ENCODE measurements around the gene NAV3. TPM values are rescaled to one million over a fixed set of nuclear protein-coding genes. Genes with fewer than 3 reads are reported as not detected.

Gene NAV3
- total and polyA plus RNA-seq, 2 experiments from 2014 or later: 4.0 to 12.0 TPM

GRCh38 chr12:77816196-77816595, 14.5 kb upstream of the NAV3 start:
- Histone ChIP-seq H3K9me2 (ENCODE audit: insufficient read depth) (no peaks in the 10 kb centered on the region), H2AFZ (no peak overlapping the region), H3K79me2 (replicated peaks; ENCODE audit: insufficient read depth) (no peaks in the 10 kb centered on the region), H4K20me1 (replicated peaks; ENCODE audit: insufficient read depth) (no peaks in the 10 kb centered on the region), H3K4me1 (ENCODE audit: insufficient read depth) (no peaks in the 10 kb centered on the region), H3F3A (replicated peaks; ENCODE audit: low read depth) (no peaks in the 10 kb centered on the region), H3K4me3 (no peak overlapping the region), H3K4me2 (no peak overlapping the region), H3K36me3 (ENCODE audit: insufficient read depth) (no peaks in the 10 kb centered on the region), H3K27me3 (ENCODE audit: insufficient read depth) (no peaks in the 10 kb centered on the region), H3K27ac (ENCODE audit: low read depth) (no peak overlapping the region)
- DNase-seq (ENCODE audit: low spot score): no peak
- Mint-ChIP-seq H3K27me3 (ENCODE audit: insufficient read depth, low read depth, poor library complexity) (peaks cover 2% of the 10 kb centered on the region), H3K9me3 (no peaks in the 10 kb centered on the region), H3K4me1 (peaks cover 3% of the 10 kb centered on the region; the same call in 2 of the 3 replicates), H3K4me3 (no peak overlapping the region), H3K27ac (no peak overlapping the region), H3K36me3 (ENCODE audit: low read depth) (no peaks in the 10 kb centered on the region)
- no peak for ATAC-seq
- no peak for TF ChIP-seq NANOG (IDR thresholded peaks at IDR 0.05; ENCODE audit: borderline replicate concordance)
- TF ChIP-seq POLR2AphosphoS5 (IDR thresholded peaks at IDR 0.05; ENCODE audit: low read depth): no peak
- TF ChIP-seq, protein P1, sequence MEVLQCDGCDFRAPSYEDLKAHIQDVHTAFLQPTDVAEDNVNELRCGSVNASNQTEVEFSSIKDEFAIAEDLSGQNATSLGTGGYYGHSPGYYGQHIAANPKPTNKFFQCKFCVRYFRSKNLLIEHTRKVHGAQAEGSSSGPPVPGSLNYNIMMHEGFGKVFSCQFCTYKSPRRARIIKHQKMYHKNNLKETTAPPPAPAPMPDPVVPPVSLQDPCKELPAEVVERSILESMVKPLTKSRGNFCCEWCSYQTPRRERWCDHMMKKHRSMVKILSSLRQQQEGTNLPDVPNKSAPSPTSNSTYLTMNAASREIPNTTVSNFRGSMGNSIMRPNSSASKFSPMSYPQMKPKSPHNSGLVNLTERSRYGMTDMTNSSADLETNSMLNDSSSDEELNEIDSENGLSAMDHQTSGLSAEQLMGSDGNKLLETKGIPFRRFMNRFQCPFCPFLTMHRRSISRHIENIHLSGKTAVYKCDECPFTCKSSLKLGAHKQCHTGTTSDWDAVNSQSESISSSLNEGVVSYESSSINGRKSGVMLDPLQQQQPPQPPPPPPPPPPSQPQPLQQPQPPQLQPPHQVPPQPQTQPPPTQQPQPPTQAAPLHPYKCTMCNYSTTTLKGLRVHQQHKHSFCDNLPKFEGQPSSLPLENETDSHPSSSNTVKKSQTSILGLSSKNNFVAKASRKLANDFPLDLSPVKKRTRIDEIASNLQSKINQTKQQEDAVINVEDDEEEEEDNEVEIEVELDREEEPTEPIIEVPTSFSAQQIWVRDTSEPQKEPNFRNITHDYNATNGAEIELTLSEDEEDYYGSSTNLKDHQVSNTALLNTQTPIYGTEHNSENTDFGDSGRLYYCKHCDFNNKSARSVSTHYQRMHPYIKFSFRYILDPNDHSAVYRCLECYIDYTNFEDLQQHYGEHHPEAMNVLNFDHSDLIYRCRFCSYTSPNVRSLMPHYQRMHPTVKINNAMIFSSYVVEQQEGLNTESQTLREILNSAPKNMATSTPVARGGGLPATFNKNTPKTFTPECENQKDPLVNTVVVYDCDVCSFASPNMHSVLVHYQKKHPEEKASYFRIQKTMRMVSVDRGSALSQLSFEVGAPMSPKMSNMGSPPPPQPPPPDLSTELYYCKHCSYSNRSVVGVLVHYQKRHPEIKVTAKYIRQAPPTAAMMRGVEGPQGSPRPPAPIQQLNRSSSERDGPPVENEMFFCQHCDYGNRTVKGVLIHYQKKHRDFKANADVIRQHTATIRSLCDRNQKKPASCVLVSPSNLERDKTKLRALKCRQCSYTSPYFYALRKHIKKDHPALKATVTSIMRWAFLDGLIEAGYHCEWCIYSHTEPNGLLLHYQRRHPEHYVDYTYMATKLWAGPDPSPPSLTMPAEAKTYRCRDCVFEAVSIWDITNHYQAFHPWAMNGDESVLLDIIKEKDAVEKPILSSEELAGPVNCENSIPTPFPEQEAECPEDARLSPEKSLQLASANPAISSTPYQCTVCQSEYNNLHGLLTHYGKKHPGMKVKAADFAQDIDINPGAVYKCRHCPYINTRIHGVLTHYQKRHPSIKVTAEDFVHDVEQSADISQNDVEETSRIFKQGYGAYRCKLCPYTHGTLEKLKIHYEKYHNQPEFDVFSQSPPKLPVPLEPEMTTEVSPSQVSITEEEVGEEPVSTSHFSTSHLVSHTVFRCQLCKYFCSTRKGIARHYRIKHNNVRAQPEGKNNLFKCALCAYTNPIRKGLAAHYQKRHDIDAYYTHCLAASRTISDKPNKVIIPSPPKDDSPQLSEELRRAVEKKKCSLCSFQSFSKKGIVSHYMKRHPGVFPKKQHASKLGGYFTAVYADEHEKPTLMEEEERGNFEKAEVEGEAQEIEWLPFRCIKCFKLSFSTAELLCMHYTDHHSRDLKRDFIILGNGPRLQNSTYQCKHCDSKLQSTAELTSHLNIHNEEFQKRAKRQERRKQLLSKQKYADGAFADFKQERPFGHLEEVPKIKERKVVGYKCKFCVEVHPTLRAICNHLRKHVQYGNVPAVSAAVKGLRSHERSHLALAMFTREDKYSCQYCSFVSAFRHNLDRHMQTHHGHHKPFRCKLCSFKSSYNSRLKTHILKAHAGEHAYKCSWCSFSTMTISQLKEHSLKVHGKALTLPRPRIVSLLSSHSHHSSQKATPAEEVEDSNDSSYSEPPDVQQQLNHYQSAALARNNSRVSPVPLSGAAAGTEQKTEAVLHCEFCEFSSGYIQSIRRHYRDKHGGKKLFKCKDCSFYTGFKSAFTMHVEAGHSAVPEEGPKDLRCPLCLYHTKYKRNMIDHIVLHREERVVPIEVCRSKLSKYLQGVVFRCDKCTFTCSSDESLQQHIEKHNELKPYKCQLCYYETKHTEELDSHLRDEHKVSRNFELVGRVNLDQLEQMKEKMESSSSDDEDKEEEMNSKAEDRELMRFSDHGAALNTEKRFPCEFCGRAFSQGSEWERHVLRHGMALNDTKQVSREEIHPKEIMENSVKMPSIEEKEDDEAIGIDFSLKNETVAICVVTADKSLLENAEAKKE (CRISPR knock-in tag; IDR thresholded peaks at IDR 0.05): no peak
- TF ChIP-seq, protein P2, sequence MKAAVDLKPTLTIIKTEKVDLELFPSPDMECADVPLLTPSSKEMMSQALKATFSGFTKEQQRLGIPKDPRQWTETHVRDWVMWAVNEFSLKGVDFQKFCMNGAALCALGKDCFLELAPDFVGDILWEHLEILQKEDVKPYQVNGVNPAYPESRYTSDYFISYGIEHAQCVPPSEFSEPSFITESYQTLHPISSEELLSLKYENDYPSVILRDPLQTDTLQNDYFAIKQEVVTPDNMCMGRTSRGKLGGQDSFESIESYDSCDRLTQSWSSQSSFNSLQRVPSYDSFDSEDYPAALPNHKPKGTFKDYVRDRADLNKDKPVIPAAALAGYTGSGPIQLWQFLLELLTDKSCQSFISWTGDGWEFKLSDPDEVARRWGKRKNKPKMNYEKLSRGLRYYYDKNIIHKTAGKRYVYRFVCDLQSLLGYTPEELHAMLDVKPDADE (IDR thresholded peaks at IDR 0.05): no peak
- no peak for TF ChIP-seq CREB1 (CRISPR knock-in tag; IDR thresholded peaks at IDR 0.05; ENCODE audit: low read depth)
- TF ChIP-seq ZNF114 (CRISPR knock-in tag; IDR thresholded peaks at IDR 0.05): no peak
- TF ChIP-seq, protein P3, sequence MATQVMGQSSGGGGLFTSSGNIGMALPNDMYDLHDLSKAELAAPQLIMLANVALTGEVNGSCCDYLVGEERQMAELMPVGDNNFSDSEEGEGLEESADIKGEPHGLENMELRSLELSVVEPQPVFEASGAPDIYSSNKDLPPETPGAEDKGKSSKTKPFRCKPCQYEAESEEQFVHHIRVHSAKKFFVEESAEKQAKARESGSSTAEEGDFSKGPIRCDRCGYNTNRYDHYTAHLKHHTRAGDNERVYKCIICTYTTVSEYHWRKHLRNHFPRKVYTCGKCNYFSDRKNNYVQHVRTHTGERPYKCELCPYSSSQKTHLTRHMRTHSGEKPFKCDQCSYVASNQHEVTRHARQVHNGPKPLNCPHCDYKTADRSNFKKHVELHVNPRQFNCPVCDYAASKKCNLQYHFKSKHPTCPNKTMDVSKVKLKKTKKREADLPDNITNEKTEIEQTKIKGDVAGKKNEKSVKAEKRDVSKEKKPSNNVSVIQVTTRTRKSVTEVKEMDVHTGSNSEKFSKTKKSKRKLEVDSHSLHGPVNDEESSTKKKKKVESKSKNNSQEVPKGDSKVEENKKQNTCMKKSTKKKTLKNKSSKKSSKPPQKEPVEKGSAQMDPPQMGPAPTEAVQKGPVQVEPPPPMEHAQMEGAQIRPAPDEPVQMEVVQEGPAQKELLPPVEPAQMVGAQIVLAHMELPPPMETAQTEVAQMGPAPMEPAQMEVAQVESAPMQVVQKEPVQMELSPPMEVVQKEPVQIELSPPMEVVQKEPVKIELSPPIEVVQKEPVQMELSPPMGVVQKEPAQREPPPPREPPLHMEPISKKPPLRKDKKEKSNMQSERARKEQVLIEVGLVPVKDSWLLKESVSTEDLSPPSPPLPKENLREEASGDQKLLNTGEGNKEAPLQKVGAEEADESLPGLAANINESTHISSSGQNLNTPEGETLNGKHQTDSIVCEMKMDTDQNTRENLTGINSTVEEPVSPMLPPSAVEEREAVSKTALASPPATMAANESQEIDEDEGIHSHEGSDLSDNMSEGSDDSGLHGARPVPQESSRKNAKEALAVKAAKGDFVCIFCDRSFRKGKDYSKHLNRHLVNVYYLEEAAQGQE (IDR thresholded peaks at IDR 0.05; ENCODE audit: unreplicated experiment): no peak
- no peak for TF ChIP-seq ZNF331 (CRISPR knock-in tag; IDR thresholded peaks at IDR 0.05; ENCODE audit: low read depth)
- no peak for TF ChIP-seq EZH2 (IDR thresholded peaks at IDR 0.05; ENCODE audit: low read depth, unreplicated experiment)
- TF ChIP-seq, protein P4, sequence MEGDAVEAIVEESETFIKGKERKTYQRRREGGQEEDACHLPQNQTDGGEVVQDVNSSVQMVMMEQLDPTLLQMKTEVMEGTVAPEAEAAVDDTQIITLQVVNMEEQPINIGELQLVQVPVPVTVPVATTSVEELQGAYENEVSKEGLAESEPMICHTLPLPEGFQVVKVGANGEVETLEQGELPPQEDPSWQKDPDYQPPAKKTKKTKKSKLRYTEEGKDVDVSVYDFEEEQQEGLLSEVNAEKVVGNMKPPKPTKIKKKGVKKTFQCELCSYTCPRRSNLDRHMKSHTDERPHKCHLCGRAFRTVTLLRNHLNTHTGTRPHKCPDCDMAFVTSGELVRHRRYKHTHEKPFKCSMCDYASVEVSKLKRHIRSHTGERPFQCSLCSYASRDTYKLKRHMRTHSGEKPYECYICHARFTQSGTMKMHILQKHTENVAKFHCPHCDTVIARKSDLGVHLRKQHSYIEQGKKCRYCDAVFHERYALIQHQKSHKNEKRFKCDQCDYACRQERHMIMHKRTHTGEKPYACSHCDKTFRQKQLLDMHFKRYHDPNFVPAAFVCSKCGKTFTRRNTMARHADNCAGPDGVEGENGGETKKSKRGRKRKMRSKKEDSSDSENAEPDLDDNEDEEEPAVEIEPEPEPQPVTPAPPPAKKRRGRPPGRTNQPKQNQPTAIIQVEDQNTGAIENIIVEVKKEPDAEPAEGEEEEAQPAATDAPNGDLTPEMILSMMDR (conservative IDR thresholded peaks at IDR 0.05; ENCODE audit: low read depth in 2 of 2): no peak
